GM04504 (cell line): ENCODE data around the gene NOTCH1.
A peak's percentile ranks its signal among the peaks of the same experiment; 100 is the strongest.

Experiments
- DNase-seq: peaks from one replicate; pipeline ENCODE4 v3.0.0-alpha.2; 2012; ENCODE audit warnings: low read depth

NOTCH1 gene

GRCh38 chr9:136484153-136485048 is 61.4 kb downstream of the NOTCH1 start:
- no peak for DNase-seq

DNA sequence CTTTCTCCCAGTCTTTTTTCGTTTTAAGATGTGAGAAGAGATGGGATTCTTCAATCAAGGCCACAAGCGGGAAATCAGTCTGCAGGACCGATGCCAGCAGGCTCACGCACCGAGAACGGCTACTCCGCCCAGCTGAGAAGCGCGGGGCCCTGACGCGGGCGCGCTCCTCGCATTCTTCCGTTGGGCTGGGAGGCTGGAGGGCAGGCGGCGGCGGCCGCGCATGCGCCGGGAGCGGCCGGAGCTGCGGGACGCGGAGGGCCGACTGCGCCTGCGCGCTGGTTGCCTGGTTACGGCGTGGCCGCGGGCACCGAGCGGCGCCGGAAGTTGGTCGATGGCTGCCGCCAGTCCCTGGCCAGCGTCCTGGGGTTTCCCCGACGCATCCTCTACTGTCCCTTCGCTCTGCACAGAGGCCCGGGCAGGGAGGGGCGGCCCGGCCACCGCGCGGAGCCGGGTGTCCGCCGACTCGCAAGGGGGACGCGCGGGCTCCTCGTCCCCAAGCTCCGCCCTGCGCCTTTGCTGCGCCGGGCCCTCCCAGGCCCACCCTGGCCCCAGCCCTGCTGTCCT is 62.2 kb downstream of the NOTCH1 start:
- DNase-seq = peak; percentile 71

- DNase-seq = peak; percentile 97
Observed at GRCh38 chr9:136482793-136483588, 62.9 kb downstream of the NOTCH1 start, which contains the start of gene SEC16A. Gene SEC16A (minus strand): TSS chr9:136483040. CDS start chr9:136477615, 5,425 bp downstream.

- DNase-seq = no peak
Observed at GRCh38 chr9:136482046-136482792, 63.6 kb downstream of the NOTCH1 start.

DNA sequence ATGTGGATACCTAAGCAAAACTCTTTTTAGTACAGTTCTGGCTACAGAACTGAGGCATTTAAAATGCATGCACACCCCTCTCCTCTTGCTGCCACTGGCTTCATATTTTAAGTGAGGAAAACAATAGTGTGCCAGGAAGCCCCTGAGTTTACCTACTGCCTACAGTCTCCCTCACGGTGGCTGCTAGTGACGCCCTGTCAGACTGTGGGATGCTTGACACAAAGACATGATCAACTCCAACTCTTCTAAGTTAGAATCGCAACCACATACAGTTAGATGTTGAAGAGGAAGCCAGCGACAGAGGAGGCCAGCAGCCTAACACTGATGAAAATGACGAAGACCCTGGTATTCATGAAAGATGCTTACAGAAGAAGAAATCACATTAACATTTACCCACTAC is 64.3 kb downstream of the NOTCH1 start:
- DNase-seq = no peak

GRCh38 chr9:136476369-136477150 is 69.3 kb downstream of the NOTCH1 start:
- no peak for DNase-seq

DNA sequence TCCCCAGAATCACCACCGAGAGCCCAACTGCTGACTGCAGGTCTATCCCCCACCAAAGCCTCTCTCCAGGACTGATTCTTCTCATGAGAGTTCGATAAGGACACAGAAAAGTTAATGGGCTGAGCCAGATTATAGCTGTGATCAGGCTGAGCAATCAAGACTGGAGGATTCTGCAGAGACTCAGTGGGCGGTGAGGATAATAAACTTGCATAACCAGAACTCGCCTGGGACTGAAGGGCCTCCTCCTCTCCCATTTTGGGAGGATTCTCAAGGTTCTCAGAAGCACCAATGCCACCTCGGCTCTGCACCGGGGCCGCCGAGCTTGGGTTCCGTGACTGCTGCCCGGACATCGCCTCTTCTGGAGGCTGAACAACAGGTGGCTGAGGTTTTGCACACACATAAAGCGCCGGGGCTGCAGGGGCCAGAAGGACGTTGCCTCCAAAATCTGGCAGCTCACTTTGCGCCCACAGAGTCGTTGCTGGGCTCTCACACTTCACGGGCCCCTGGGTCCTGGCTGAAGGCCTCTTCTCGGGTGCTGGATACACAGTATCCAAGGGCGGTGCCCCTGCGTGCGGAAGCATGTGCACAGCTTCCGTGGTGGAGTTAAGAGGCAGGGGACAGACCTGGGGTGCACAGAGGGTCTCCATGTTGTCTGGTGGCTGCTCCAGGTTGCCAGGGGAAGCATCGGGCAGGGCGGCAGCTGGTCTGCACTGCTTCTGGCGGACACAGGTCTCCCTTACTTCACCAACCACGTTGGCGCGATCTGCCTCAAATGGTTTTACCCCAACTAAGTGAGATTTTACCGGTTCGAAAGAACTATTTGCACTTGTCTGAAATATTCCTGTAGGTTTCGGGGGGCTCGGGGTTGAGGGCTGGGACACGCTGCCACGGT is 70.6 kb downstream of the NOTCH1 start:
- DNase-seq = no peak

DNA sequence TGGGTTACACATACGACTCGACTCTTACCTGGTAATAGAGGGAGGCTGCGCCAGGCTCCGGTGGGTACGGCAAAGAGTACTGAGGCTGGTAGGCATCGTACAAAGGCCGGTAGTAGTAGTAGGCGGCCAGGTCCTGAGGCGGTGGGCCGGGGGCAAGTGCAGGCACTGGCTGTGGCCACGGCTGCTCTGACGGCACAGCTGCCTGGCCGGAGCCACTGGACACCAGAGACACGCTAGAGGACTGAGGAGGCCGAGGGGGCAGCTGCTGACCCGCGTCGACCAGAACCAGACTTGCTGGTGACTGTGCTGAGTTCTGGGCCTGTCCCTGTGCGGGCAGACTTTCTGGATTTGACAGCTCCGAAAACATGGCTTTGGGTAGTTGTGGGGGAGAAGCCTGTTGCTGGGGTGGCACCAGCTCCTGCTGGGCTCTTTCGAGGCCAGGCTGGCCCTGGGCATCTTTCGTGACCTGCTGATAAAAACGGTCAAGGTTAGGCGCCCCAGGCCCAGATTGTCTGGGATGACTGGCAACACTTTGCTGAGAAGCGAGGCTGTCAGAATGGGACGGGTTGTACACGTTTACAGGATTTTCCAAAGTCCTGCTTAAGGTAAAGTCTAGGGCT is 71.7 kb downstream of the NOTCH1 start:
- no peak for DNase-seq

GRCh38 chr9:136473354-136473721 is 72.5 kb downstream of the NOTCH1 start:
- no peak for DNase-seq

DNA sequence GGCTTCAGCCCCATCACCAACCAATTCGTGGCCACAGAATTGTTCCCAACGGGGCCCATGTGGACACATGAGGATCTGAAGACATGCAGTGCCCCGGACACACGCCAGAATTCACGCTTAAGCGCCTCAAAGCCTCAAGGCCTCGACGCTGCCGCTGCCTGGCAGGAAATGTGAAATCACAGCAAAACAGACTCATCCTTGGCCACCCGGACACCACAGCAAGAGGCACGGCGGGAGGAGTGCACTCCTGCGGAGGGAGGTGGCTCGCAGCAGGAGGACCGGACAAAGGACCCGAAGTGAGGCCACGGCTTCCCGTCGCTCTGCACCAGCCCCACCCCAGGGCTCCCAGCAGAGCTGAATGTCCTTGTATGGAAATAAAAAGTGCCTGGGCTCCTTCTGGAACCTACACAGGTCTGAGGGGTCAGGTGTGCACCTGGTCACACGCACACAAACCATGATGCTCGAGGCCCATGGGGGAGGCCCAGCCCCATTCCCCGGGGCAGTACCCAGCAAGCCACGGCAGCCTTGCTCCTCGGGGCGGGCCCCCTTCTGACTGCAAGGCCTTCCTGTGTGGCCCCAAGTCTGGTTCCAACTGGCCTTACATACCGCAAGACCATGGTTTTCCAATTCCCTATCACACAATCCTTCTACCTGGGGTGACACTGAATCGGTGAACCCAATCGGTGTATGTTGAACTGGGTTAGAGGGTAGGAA is 73.1 kb downstream of the NOTCH1 start:
- no peak for DNase-seq

DNA sequence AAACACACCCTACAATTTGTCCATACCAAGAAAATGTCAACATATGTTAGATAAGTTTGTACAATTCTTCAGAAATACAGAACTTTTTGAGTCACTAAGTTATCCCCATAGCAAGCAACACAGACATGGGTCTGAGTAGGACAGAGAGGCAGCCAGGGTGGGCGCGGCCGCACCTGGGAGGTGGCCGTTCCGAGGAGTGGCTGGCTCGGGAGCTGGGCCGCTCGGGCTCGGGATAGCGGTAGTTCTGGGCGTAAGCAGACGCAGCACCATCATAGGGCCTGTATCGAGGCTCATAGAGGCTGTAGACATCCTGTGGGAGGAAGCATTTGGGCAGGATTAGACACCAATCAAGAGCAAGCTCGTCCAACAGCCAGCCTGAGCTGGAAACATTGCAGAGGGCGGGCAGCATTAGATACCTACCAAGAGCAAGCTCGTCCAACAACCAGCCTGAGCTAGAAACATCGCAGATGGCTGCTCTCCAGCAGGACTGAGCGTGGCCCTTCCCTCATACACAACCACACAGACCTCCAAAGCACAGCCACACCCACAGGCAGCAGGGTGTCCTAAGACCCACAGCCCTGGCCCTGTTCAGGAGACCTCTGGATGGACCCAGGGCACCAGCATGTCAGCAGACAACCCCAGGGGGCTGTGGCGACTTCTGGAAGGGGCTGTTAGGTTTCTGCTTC is 73.9 kb downstream of the NOTCH1 start:
- DNase-seq = no peak

DNA sequence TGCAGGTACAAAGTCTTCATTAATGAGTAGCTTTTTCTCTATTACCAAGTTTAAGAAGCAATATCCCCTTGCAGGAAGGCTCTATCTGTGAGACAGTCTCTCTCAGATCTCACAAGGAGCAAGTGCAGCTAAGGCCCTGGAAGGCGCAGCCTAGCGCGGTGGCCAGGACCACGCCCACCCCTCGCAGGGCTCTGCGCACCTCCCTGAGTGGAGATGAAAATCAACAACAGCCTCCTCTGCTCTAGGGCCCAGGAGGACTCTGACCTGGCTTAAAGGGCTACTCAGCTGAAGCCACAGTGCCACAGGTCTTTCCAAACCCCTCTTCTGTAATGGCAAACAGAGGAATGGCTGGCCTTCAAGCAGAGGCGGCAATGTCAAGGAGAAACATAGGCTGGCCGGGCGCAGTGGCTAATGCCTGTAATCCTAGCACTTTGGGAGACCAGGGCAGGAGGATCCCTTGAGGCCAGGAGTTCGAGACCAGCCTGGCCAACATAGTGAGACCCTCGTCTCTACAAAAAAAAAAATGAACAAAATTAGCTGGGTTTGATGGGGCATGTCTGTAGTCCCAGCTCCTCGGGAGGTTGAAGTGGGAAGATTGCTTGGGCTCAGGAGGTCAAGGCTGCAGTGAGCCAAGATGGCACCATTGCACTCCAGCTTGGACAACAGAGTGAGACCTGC is 74.9 kb downstream of the NOTCH1 start:
- DNase-seq = no peak

DNA sequence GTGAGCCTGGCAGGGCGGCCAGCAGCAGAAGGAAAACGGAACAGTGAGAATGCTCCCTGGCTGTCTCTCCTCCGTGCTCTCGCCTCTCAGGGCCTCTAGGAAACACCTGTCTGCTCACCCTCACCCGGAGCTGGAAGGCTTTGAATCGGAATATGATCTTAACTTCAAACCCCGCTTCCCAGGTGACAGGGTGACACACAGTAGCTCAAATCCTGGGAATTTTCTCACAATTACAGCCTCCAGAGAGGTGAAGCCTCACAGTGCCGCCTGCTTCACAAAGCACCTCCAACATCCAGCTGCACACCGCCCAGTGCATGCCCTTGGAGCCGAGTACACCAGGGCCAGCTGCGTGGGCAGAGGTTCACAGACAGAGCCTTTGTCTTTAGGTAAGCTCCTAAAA is 75.5 kb downstream of the NOTCH1 start:
- DNase-seq = no peak

GRCh38 chr9:136467766-136468165 is 78.1 kb downstream of the NOTCH1 start:
- no peak for DNase-seq

- no peak for DNase-seq
Observed at GRCh38 chr9:136466155-136466541, 79.7 kb downstream of the NOTCH1 start.

GRCh38 chr9:136465500-136466154 is 80.2 kb downstream of the NOTCH1 start:
- DNase-seq = no peak

GRCh38 chr9:136464241-136464640 is 81.6 kb downstream of the NOTCH1 start:
- DNase-seq = no peak
